ENCODE results near the gene TMC4.
"Not testable (repeated sequence)": the region's sequence is repeated elsewhere in the genome, so short reads cannot be mapped to it uniquely, and the experiment has no call there.

The TMC4 gene

GRCh38 chr19:54172471-54173358 is at the start of gene TMC4:
TMC4 (minus strand) TSS chr19:54173160; CDS start chr19:54173117, 43 bp downstream.
- peaks cover 3% of the 10 kb centered on the region for H3K36me3 ChIP-seq (ENCODE audit: insufficient read depth, low read length)
- H3K27me3 ChIP-seq (ENCODE audit: insufficient read depth, low read length): no peaks in the 10 kb centered on the region
- H3K4me1 ChIP-seq (ENCODE audit: insufficient read depth, low read length): no peaks in the 10 kb centered on the region
- no peak within 1 kb of the TSS for H3K4me3 ChIP-seq (ENCODE audit: low read length)
- H2AFZ ChIP-seq (ENCODE audit: low read depth, low read length): no peak within 1 kb of the TSS
- no peaks in the 10 kb centered on the region for H3K9me3 ChIP-seq (ENCODE audit: low read length)

- H3K4me1 ChIP-seq (ENCODE audit: insufficient read depth, low read length); H3K9me3 ChIP-seq (ENCODE audit: low read length); H3K36me3 ChIP-seq (ENCODE audit: insufficient read depth, low read length); H3K4me3 ChIP-seq (ENCODE audit: low read length); H3K27me3 ChIP-seq (ENCODE audit: insufficient read depth, low read length); H2AFZ ChIP-seq (ENCODE audit: low read depth, low read length): not testable (repeated sequence)
Observed at GRCh38 chr19:54221947-54222346, 49.0 kb upstream of the TMC4 start.

- not testable (repeated sequence) for H3K4me1 ChIP-seq (ENCODE audit: insufficient read depth, low read length); H3K9me3 ChIP-seq (ENCODE audit: low read length); H3K36me3 ChIP-seq (ENCODE audit: insufficient read depth, low read length); H3K27me3 ChIP-seq (ENCODE audit: insufficient read depth, low read length); H3K4me3 ChIP-seq (ENCODE audit: low read length); H2AFZ ChIP-seq (ENCODE audit: low read depth, low read length)
Observed at GRCh38 chr19:54219702-54220101, 46.7 kb upstream of the TMC4 start.

- no peak overlapping the region for H3K4me3 ChIP-seq (ENCODE audit: low read length)
- no peaks in the 10 kb centered on the region for H3K36me3 ChIP-seq (ENCODE audit: insufficient read depth, low read length)
- H2AFZ ChIP-seq (ENCODE audit: low read depth, low read length): no peak overlapping the region
- peaks cover 2% of the 10 kb centered on the region for H3K4me1 ChIP-seq (ENCODE audit: insufficient read depth, low read length)
- no peaks in the 10 kb centered on the region for H3K27me3 ChIP-seq (ENCODE audit: insufficient read depth, low read length)
- no peaks in the 10 kb centered on the region for H3K9me3 ChIP-seq (ENCODE audit: low read length)
Observed at GRCh38 chr19:54218960-54219661, 46.2 kb upstream of the TMC4 start.

GRCh38 chr19:54218259-54218658 is 45.3 kb upstream of the TMC4 start:
- H2AFZ ChIP-seq (ENCODE audit: low read depth, low read length): no peak overlapping the region
- H3K9me3 ChIP-seq (ENCODE audit: low read length): no peaks in the 10 kb centered on the region
- H3K27me3 ChIP-seq (ENCODE audit: insufficient read depth, low read length): no peaks in the 10 kb centered on the region
- H3K4me3 ChIP-seq (ENCODE audit: low read length): no peak overlapping the region
- H3K36me3 ChIP-seq (ENCODE audit: insufficient read depth, low read length): no peaks in the 10 kb centered on the region
- H3K4me1 ChIP-seq (ENCODE audit: insufficient read depth, low read length): peaks cover 2% of the 10 kb centered on the region

GRCh38 chr19:54217517-54218247 is 44.7 kb upstream of the TMC4 start:
- H3K27me3 ChIP-seq (ENCODE audit: insufficient read depth, low read length); H3K4me3 ChIP-seq (ENCODE audit: low read length): not testable (repeated sequence)

GRCh38 chr19:54216869-54217268 is 43.9 kb upstream of the TMC4 start:
- Histone ChIP-seq H3K4me1 (ENCODE audit: insufficient read depth, low read length) (peaks cover 2% of the 10 kb centered on the region), H3K4me3 (ENCODE audit: low read length) (no peak overlapping the region), H3K36me3 (ENCODE audit: insufficient read depth, low read length) (no peaks in the 10 kb centered on the region), H2AFZ (ENCODE audit: low read depth, low read length) (no peak overlapping the region), H3K9me3 (ENCODE audit: low read length) (no peaks in the 10 kb centered on the region), H3K27me3 (ENCODE audit: insufficient read depth, low read length) (no peaks in the 10 kb centered on the region)

More at GRCh38 chr19:54217517-54218247, 44.7 kb upstream of the TMC4 start:
- H2AFZ ChIP-seq (ENCODE audit: low read depth, low read length); H3K9me3 ChIP-seq (ENCODE audit: low read length); H3K36me3 ChIP-seq (ENCODE audit: insufficient read depth, low read length); H3K4me1 ChIP-seq (ENCODE audit: insufficient read depth, low read length): not testable (repeated sequence)

GRCh38 chr19:54214734-54215133 is 41.8 kb upstream of the TMC4 start:
- not testable (repeated sequence) for H3K9me3 ChIP-seq (ENCODE audit: low read length); H3K27me3 ChIP-seq (ENCODE audit: insufficient read depth, low read length); H3K4me1 ChIP-seq (ENCODE audit: insufficient read depth, low read length); H3K4me3 ChIP-seq (ENCODE audit: low read length); H2AFZ ChIP-seq (ENCODE audit: low read depth, low read length); H3K36me3 ChIP-seq (ENCODE audit: insufficient read depth, low read length)

- not testable (repeated sequence) for H3K4me3 ChIP-seq (ENCODE audit: low read length); H2AFZ ChIP-seq (ENCODE audit: low read depth, low read length); H3K9me3 ChIP-seq (ENCODE audit: low read length); H3K4me1 ChIP-seq (ENCODE audit: insufficient read depth, low read length); H3K36me3 ChIP-seq (ENCODE audit: insufficient read depth, low read length); H3K27me3 ChIP-seq (ENCODE audit: insufficient read depth, low read length)
Observed at GRCh38 chr19:54214217-54214616, 41.3 kb upstream of the TMC4 start.

GRCh38 chr19:54211235-54211634 is 38.3 kb upstream of the TMC4 start:
- Histone ChIP-seq H3K4me3 (ENCODE audit: low read length) (no peak overlapping the region), H3K9me3 (ENCODE audit: low read length) (no peaks in the 10 kb centered on the region), H3K27me3 (ENCODE audit: insufficient read depth, low read length) (no peaks in the 10 kb centered on the region), H3K4me1 (ENCODE audit: insufficient read depth, low read length) (peaks cover 15% of the 10 kb centered on the region), H2AFZ (ENCODE audit: low read depth, low read length) (no peak overlapping the region), H3K36me3 (ENCODE audit: insufficient read depth, low read length) (peaks cover 21% of the 10 kb centered on the region)

GRCh38 chr19:54209811-54210494 is 37.0 kb upstream of the TMC4 start:
- no peaks in the 10 kb centered on the region for H3K27me3 ChIP-seq (ENCODE audit: insufficient read depth, low read length)
- no peak overlapping the region for H2AFZ ChIP-seq (ENCODE audit: low read depth, low read length)
- H3K4me1 ChIP-seq (ENCODE audit: insufficient read depth, low read length): peaks cover 15% of the 10 kb centered on the region
- H3K4me3 ChIP-seq (ENCODE audit: low read length): no peak overlapping the region
- peaks cover 33% of the 10 kb centered on the region for H3K36me3 ChIP-seq (ENCODE audit: insufficient read depth, low read length)
- no peaks in the 10 kb centered on the region for H3K9me3 ChIP-seq (ENCODE audit: low read length)

- Histone ChIP-seq H3K36me3 (ENCODE audit: insufficient read depth, low read length) (peaks cover 40% of the 10 kb centered on the region), H2AFZ (ENCODE audit: low read depth, low read length) (no peak overlapping the region), H3K4me3 (ENCODE audit: low read length) (no peak overlapping the region), H3K9me3 (ENCODE audit: low read length) (no peaks in the 10 kb centered on the region), H3K4me1 (ENCODE audit: insufficient read depth, low read length) (peaks cover 15% of the 10 kb centered on the region), H3K27me3 (ENCODE audit: insufficient read depth, low read length) (no peaks in the 10 kb centered on the region)
Observed at GRCh38 chr19:54209058-54209810, 36.3 kb upstream of the TMC4 start.
